22Rv1 (cell line): ENCODE results near the gene ITGB2.

Experiments
- CTCF ChIP-seq: fragments of 450-650 bp; IDR thresholded peaks from 2 replicates; pipeline ENCODE4 v1.5.1; 2017; ENCODE audit warnings: mild to moderate bottlenecking
- ZFX ChIP-seq: fragments of 450-650 bp; IDR thresholded peaks from 2 replicates; pipeline ENCODE4 v1.6.1; 2017; ENCODE audit warnings: antibody characterized with exemption, borderline replicate concordance

DNA sequence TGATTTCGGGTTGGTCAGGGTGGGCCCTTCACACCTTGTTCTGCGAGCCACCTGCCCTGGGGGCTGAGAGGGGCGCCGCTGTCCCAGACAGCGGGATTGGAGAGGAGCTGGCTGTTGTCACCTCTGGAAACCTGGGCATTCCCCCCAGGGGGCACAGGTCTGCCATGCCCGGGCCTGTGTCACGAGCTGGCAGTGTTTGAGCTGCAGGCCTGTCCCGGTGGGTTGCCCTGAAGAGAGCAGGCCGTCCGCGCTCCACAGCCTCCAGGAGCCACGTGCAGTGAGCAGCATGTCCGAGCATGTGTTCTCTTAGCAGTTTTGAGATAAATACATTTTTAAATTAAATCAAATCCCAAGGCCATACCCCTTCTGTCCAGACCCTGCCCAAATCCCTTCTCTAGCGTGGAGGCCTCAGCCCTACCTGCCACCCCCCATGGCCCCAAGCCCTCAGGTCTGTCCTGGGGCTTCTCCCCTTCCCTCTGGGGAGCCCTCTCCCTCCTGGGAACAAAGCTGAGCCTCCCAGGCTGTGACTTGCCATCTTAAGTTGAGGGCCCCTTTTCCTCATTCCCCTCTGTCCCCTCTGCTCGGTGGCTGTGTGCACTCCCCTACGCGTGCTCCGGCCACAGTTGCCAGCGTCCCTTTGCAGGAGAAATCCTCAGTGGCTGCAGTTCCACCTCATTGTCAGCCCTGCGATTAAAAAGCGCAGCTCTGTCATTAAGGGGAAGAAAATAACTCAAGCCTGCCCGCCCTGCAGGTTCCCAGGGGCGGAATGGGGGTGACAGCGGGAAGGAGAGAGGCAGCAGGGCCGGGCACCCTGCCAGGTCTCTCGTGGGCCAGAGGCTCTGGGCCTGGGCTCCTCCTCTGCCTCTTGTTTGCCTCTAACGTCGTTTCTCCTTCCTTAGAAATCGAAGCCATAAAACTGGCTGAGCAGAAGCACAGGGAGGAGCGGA is 45.7 kb upstream of the ITGB2 start:
- TF ChIP-seq CTCF, result no peak
- TF ChIP-seq ZFX, result no peak
